Measurements from ENCODE around the gene BEST3.
"Not testable (repeated sequence)": the region's sequence is repeated elsewhere in the genome, so short reads cannot be mapped to it uniquely, and the experiment has no call there.

The BEST3 gene

DNA sequence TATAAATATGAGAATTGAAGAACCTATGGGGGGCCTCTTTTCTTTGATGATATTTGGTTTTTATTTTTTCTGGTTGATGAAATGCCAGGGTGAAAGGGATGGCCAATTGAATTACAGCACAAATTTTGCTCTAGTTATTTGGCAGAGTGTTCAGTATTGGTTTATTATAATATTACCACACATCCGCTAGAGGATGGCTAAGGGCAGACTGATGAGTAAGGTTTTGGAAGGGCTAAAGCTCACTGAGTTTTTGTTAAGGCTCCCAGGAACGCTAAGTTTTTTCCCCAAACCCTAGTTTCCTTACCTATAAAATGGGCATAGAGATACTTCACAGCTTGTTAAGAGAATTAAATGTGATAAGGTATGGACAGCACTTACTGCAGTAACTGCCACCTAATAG is 54.1 kb downstream of the BEST3 start:
- DNase-seq = no peak

DNA sequence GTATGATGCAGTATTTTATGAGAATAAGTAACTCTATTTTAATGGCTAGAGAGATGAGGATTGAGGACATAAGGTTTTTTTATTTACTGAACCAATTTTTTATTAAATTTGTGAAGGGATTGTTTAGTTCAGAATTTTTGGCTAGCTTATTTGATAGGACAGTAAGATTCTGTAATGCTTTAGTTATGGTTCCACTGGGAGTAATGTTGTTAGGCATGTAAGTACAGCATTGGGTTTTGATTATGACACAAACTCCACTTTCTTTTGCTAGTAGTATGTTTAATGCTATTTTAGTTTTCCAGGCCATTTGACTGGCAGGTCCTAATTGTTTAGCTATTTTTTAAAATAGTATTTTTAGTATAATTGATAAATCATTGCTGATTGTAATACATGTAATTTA is 54.6 kb downstream of the BEST3 start:
- no peak for DNase-seq

DNA sequence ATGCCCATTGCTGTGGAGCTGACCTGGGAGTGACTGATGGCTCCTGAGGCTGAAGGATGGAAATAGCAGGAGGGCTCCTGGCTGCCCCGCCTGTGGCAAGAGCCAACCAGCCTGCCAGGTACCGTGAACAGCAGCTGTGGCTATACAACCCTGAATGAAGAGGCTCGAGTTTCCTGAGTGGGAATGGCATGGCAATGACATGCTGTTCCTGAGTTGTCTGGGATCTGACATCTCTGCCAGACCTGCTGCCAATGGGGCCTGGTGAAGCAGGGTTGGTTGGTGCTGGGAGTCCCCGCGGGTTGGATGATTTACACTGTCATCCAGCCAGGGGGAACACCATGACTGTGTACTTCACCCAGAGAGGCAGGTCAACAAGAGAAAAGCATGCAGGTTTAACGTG is 56.6 kb downstream of the BEST3 start:
- no peak for DNase-seq

DNA sequence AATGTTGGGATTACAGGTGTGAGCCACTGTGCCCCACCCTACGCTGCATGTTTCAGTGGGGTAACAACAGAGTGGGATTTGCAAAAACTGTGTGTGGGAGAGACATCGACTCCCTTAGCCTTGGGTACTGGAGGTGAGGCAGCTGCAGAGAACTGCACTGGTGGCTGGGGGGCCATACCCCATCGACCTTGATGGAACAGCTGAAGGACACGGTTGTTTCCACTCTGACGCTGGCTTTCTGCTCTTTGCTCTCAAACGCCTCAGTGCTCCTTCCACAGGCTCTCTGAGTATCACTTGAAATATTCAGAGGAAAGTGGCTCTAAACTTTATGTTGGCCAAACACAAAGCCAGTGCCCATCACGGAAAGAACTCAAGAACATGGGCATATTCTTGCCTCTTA is 57.6 kb downstream of the BEST3 start:
- DNase-seq = no peak

DNA sequence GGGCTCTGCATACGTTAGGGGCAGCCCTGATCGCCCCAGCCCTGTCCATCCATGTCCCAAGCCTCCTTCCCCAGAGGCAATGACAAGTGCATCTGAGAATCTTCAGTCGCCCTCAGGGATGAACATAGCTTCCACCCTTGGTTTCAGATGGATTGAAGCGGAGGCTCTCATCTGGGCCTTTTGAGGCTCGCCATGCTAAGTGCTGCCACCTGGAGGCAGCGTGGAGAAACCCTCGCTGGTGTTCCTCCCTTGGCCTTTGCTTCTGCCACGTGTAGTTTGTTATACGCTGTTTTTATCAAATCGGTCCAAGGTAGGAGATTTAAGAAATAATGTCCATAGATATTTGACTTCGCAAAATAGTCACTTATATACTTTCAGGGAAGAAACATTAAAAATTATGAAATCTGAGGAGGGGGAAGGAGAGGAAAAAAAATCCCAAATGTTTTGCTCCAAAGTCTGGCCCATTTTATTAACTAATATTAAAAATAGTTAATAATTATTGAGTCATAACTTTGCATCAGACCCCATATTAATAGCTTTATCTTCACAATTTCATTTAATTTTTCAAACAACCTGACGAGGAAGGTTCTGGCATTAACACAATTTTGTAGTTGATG is 59.6 kb downstream of the BEST3 start:
- DNase-seq = peak in 3 of 4 experiments; percentile 19 to 46 (median 25)

DNA sequence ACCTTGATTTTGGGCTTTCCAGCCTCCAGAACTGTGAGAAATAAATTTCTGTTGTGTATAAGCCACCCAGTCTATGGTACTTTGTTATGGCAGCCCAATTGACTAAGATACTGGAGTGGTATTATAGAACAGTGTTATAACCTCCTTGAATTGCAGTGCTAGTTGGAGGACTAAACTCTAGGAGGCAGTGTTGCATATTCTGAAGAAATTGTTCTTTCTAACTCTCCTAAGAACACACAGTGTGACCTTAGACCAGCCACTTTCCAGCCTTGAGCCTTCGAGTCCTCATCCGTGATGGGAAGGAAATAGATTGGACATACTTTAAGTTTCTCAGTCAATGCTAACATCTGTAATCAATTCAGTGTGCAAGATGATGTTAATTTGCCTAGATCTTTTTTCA is 66.0 kb downstream of the BEST3 start:
- no peak for DNase-seq

DNA sequence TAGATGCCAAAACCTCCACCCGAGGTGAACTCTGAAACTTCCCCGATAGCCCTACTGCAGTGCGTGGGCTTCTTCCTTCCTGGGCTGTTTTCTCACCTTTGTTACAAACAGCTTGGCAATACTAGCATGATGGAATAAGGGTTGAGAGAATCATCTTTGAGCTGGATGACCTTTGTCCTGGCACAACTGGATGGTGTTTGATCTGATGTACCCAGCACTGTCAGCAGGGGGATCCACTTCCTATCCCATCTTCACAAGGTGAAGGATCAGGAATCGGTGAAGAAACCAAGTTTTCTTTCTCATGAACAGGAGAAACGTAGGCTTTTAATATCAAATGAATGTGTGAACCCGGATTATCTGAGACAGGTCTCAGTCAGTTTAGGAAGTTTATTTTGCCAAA is 68.9 kb downstream of the BEST3 start:
- DNase-seq = no peak

DNA sequence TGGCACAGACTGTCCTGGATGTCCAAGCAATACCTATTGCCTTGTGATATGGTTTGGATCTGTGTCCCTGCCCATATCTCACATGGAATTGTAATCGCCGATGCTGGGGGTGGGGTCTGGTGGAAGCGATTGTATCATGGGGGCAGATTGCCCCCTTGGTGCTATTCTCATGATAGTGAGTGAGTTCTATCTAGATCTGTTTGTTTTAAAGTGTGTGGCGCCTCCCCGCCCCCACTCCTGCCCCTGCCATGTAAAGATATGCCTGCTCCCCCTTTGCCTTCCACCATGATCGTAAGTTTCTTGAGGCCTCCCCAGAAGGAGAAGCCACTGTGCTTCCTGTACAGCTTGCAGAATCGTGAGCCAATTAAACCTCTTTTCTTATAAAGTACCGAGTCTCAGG is 71.6 kb downstream of the BEST3 start:
- DNase-seq = no peak

DNA sequence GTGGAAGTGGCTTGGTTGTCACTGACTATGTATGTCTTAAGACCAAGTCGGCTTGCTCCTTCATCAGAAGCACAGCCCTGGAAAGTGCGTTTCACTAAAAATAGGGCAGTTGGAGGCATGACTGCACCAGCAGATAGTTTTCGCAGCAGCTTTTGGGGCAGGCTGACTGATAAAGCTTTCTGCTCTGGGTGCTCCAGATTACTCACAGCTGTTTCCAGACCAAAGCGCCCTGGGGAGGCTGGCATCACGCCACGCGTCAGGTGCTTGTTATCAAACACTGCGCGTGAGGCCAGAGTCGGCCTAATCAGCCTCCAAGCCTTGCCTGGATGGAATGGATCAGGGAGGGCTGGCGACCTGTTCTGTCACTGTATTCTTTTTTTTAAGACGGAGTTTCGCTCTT is 75.1 kb downstream of the BEST3 start:
- DNase-seq = no peak

DNA sequence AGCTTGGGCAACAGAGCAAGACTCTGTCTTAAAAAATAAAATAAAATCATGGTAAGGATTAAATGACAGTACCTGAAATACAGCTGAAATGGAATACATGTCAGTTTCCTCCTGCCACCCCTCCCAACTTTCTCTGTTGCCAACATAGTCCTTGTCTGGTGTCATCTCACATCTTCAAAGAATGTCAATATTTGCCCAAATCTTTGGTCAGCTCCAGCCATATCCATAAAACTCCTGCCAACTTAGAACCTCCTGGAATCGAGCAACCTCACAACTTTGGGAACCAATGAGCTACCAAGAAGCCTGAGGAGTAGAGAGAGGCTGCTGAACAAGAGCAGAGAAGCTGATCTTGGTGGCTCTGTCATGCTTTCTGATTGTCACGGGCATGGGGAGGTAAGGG is 77.6 kb downstream of the BEST3 start:
- no peak for DNase-seq

DNA sequence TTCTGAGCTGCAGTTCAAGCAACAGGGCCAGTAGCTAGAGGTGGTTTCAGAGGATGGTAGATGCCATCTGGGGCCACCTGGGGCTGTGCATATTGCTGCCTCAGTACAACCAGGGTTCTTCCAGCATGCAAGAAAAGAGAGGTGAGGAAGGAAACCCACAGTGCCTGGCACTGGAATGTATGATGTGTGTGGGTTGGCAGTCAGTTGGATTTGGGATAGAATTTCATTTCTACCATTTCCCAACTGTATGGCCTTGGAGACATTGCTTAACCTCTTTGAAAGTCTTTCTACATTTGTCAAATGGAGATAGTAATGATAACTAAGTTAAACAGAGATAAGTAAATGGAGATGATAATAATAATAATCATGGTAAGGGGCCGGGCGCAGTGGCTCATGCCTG is 78.2 kb downstream of the BEST3 start:
- DNase-seq = no peak

DNA sequence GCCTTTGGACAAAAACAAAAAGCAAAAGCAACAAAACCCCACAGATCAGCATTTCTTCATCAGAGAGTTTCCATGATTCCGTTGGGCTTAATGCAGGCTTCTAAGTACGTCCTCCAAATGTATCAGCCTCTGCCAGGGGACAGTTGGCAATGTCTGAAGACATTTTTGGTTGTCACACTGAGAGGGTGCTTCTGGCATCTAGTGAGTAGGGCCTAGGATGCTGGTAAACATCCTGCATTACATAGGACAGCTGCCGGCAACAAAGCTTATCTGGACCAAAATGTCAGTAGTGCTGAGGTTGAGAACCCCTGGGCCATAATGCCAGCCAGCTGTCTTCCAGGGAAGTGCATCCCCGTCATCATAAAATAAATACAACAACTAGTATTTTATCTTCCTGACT is 79.0 kb downstream of the BEST3 start:
- DNase-seq = no peak

DNA sequence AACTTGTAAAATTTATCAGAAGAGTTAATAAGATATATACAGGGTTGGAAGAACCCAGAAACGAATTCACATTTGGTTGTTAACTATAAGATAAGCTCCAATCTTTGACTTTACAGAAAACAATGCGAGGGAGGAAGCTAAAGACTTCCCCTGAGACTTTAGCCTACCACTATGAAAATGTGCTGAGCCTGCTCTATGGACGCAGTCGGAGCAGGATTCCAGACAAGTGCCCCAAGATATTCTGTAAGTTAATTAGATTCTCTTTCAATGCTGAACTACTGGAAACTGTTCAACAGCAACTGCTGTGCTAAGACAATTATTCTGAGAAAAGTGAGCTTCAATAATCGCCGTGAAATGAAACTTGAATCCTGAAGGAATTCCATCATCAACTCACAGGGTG is 80.1 kb downstream of the BEST3 start:
- no peak for DNase-seq

DNA sequence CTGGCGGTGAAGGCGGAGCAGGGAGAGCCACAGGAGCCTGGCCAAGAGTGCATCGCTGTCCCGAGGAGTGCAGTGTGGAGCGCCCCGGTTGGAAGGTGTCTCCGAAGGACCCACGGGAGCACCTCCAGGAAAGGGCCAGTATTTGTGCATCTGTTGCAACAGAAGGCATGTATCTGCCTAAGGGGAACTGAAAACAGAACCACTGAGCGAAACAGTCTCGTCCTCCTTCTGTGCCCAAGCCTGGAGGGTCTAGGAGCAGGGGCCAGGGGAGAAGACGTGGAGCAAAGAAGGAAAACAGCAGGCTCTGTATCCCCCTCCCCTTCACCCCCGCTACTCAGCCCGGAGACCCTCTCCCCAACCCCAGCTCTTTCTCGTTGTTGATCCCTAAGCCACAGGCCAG is 83.1 kb downstream of the BEST3 start:
- no peak for DNase-seq

DNA sequence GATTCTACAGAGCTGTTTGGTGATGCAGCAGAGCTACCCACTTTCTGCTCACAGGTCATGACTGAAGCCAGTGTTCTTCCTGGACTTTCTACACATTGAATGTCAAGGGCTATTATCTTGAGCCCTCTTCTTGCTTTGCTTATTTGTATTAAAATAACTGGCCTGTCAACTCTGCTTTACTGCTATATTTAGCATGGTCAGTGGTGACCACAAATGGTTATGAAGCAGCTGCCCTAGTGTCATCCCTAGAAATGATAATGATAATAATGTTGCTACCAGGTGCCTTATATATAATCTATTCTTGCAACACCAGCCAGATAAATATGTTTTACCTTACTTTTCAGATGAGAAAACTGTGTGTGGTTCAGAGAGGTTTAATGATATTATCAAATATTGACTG is 85.8 kb downstream of the BEST3 start:
- DNase-seq = no peak

DNA sequence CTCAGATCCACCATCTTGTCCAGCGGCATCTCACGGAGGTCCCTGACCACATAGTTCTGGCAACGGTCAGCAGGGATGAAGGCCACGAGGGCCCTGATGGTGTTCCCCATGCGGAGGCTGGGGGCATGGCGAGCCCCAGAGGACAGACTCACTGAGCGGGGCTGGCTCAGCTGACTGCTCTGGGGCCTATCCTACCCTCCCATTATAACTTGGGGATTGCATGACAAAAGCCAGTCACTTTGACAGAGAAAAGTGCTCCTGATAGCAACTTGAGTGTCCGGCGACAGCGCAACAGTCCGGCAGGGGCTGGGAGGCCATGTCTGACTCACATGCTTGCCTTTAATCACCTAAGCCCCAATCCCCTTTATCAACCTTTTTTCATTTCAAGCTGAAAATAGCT is 88.4 kb downstream of the BEST3 start, which contains the start of gene LRRC10:
TSS of gene LRRC10 (minus strand) at position 179 of the 400 bp plus-strand sequence. CDS start at position 110, 69 bp downstream.
- no peak for DNase-seq

DNA sequence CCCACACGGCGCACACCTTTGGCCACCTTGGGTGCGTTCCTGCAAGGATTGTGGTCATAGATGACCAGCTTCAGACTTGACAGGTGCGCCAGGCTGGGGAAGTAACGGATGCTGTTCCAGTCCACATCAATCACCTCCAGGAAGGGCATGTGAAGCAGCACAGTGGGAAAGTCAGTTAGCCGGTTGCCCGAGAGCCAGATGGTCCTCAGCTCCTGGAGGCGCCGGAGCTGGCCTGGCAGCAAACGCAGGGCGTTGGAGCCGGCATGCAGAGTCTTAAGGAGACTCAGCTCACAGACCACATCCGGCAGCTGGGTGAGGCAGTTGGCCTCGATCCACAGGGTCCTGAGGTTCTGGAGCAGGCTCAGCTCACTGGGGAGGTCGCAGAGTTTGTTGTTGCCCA is 89.0 kb downstream of the BEST3 start:
- no peak for DNase-seq

DNA sequence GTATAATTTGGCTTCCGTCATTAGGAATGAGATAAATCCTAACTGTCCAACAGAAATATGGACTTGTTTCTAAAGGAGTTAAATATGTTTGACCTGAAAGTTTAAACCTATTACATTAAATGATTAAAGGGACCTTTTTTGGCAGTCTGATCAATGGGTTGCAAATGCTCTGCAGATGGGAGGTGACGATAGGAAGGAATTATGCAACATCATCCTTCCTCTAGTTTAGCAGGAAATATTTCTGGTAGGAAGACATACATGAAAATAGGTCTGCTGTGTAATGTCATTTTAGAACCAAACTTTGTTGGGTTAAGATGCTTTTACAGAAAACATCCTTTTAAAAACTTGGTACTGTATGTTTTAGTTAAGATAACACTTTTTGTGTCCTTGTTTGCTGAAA is 91.0 kb downstream of the BEST3 start:
- DNase-seq = no peak

DNA sequence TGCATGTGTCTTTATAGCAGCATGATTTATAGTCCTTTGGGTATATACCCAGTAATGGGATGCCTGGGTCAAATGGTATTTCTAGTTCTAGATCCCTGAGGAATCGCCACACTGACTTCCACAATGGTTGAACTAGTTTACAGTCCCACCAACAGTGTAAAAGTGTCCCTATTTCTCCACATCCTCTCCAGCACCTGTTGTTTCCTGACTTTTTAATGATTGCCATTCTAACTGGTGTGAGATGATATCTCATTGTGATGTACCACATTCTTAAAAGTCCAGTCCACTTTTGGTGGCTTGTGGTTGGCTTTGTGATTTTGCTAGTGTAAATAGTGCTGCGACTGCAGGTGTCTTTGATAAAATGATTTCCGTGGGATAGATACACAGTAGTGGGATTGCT is 94.8 kb downstream of the BEST3 start:
- DNase-seq = not testable (repeated sequence)

Data from activated naive CD4-positive, alpha-beta T cell (primary cell).